HG03469 (cell line): ENCODE measurements around the gene OSBPL2.

ENCODE experiments used
- ATAC-seq: cut with Tn5 transposase; IDR thresholded peaks from one replicate; pipeline ENCODE4 v1.9.1; 2021; ENCODE audit warnings: mild to moderate bottlenecking, moderate library complexity, moderate number of reproducible peaks; ENCODE audit not compliant: unreplicated experiment

Gene OSBPL2

DNA sequence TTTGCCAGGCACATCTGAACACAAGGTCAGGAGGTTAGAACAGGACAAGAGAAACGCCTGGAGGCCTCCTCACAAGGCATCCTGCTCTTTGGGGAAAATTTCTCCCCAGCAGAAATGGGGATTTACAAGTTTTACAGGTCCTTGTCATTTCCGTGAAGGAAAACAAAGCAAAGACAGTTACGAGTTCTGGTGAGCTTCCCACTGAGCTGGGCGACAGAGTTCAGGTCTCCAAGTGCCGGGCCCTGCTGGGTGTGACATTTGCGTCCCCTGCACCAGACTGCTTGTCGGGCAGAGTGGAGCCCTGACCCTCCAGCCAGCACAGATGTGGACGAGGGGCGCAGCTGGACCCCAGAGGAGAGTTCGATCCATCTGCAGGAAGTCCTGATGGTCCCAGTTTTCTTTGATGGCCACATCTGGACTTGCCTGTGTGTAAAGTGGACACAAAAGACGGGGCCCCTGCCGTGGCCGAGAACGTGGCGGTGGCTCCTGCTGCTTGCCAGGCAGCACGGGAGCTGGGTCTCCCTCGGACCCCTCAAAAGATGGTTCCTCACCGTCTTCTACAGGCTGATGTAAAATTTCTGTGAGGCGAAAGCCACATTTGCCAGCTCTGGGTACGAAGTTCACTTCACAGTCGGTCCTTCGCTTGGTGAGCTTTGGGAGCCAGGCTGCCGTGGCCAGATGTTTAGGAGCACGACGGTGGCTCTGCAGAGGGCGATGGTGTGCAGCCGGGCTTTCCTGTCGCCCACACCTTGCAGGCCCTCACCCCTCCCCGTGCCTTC, 59.3 kb downstream of the OSBPL2 start:
- ATAC-seq: no peak

GRCh38 chr20:62298577-62299249, 60.4 kb downstream of the OSBPL2 start:
- ATAC-seq: no peak

DNA sequence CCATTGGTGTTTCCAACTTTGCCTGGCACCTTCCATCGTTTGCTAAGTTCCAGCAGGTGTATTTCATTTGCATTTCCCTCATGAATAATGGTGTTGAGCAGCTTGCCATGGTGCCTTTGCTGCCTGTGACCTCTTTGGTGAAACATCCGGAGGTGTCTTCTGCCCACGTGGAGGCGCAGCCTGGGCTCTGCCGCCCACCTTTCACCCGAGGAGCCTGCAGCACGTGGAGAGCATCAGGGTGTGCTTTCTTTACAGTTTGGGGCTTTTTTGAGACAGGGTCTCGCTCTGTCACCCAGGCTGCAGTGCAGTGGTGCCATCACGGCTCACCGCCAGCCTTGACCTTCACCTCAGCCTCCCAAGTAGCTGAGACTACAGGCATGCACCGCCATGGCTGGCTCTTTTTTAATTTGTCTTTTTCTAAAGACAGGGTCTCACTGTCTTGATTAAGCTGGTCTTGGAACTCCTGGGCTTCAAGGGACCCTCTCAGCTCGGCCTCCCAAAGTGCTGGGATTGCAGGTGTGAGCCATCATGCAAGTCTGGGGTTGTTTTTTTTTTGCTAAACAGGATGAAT, 61.4 kb downstream of the OSBPL2 start:
- ATAC-seq: no peak

- ATAC-seq: no peak
Measured at GRCh38 chr20:62300319-62300718, 62.0 kb downstream of the OSBPL2 start.

GRCh38 chr20:62301111-62301668, 62.9 kb downstream of the OSBPL2 start:
- no peak for ATAC-seq

DNA sequence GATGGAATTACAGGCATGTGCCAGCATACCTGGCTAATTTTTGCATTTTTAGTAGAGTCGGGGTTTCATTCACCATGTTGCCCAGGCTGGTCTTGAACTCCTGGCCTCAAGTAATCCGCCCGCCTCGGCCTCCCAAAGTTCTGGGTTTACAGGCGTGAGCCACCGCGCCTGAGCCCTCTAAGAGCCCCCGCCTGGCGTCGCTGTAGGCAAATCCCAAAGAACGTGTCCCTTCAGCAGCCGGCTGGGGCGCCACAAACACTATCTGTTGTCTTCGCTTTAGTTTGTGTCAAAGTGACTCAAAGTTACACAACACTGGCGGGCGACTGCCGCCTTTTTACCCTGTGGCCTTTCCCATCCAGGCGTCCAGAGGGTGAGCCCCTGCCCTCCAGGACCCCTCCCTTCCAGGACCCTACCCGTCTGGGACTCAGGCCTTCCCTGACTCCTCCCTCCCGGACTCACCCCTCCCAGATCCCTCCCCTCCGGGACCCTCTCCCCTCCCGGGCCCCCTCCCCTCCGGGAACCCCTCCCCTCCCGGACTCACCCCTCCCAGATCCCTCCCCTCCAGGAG, 63.5 kb downstream of the OSBPL2 start:
- no peak for ATAC-seq

GRCh38 chr20:62302341-62303061, 64.2 kb downstream of the OSBPL2 start, which contains the start of gene ADRM1:
Gene ADRM1 (plus strand): TSS chr20:62302997. CDS start chr20:62303569, 572 bp downstream.
- ATAC-seq: peak; percentile 84

- no peak for ATAC-seq
Measured at GRCh38 chr20:62303062-62303339, 64.7 kb downstream of the OSBPL2 start.

GRCh38 chr20:62303340-62304226, 65.3 kb downstream of the OSBPL2 start:
- ATAC-seq: no peak

DNA sequence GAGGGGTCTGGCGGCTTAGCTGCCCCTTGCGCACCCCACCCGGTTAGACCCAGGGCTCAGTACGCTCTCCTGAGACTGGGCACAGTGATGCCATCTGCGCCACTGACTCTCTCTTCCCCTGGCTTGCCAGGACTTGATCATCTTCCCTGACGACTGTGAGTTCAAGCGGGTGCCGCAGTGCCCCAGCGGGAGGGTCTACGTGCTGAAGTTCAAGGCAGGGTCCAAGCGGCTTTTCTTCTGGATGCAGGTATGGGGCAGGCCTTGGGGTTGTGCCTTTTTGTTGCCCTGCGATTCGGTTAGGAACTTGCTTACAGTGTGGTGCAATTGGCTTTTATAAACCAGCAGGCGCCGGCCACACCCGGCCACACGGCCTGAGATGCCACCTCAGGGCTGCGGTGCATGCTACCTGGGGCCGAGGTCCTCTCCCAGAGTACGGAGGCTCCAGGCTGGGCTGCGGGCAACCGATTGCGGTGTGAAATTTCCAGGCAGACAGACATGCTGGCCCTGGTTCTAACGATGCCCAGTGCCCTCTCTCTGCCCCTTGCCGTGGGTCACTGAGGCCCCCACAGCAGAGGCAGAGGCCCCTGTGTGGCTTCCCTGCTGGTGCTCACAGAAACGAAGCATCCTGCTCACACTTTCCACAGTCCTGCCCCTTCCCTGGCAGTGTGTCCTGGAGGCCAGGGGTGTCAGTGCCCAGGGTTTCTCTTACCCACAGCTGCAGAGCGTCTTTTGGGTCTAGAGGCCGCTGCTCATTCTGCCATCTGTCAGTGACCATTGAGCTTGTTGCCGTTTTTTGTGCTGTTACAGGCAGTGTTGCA, 66.2 kb downstream of the OSBPL2 start:
- no peak for ATAC-seq

- ATAC-seq: no peak
Measured at GRCh38 chr20:62305149-62305764, 66.9 kb downstream of the OSBPL2 start.

GRCh38 chr20:62305765-62306413, 67.6 kb downstream of the OSBPL2 start:
- ATAC-seq: no peak

- ATAC-seq: no peak
Measured at GRCh38 chr20:62306414-62307187, 68.3 kb downstream of the OSBPL2 start.

DNA sequence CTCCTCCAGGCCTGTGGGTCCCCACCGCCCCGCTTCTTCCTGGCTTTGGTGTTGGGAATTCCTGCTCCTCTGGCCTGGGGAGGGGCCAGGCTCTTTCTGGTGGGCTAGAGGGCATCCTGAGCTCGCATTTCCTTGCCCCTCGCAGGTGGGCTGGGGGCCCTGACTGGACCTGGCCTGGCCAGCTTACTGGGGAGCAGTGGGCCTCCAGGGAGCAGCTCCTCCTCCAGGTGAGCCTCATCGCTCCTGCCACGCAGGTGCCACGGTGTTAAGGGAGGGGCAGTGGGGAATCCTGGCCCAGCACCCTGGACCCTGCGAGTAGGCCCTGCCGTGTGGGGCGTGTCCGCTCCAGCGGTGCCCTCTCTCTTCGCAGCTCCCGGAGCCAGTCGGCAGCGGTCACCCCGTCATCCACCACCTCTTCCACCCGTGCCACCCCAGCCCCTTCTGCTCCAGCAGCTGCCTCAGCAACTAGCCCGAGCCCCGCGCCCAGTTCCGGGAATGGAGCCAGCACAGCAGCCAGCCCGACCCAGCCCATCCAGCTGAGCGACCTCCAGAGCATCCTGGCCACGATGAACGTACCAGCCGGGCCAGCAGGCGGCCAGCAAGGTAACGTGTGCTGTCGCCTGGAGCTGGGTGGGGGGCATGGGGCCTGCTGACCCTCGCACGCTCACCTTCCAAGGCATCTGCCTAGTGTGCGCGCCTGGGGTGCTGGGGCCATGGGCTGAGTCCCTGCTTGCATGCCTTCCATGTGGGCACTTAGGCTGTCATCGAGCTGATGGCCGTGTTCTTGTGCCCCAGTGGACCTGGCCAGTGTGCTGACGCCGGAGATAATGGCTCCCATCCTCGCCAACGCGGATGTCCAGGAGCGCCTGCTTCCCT, 69.1 kb downstream of the OSBPL2 start:
- no peak for ATAC-seq

GRCh38 chr20:62308102-62308822, 69.9 kb downstream of the OSBPL2 start:
- no peak for ATAC-seq
